Prostate gland (tissue), 2 donors: ENCODE results near the gene ZNF423. TPM values are rescaled to one million over a fixed set of nuclear protein-coding genes. Genes with fewer than 3 reads are reported as not detected.

ENCODE experiments used
- DNase-seq: peaks from one replicate; pipeline ENCODE4 v3.0.0-alpha.2; 2019; ENCODE audit warnings: low spot score
- H3K27ac ChIP-seq, 2 donors: fragments of 200-600 bp; sonication (generic); 2 replicates each; pipeline ENCODE4 v1.5.1; 2017 to 2019
- H3K27me3 ChIP-seq: fragments of 200-600 bp; sonication (generic); replicated peaks from 2 replicates; pipeline ENCODE4 v1.5.1; 2019; ENCODE audit not compliant: insufficient read depth
- H3K36me3 ChIP-seq, 2 donors: fragments of 200-600 bp; sonication (generic); 1 replicate in 1 of 2; 2 replicates in 1 of 2; pipeline versions ENCODE4 v1.5.1 to v1.8.1; 2017 to 2019
- H3K4me1 ChIP-seq: fragments of 200-600 bp; sonication (generic); replicated peaks from 2 replicates; pipeline ENCODE4 v1.5.1; 2019
- H3K4me3 ChIP-seq, 2 donors: fragments of 200-600 bp; sonication (generic); 2 replicates each; pipeline ENCODE4 v1.5.1; 2017 to 2019
- H3K9me3 ChIP-seq: fragments of 200-600 bp; sonication (generic); 2 replicates; pipeline ENCODE4 v1.5.1; 2017
- CTCF ChIP-seq, 4 experiments: fragments of 200-600 bp in 2 of 4; fragments of 450-650 bp in 2 of 4; sonication (generic) in 2 of 4; IDR thresholded peaks; 1 replicate in 3 of 4; 2 replicates in 1 of 4; pipeline ENCODE4 v1.5.1; 2016 to 2019; ENCODE audit warnings: antibody characterized with exemption in 4 of 4, mild to moderate bottlenecking in 2 of 4, moderate library complexity in 2 of 4
- POLR2A ChIP-seq: fragments of 450-650 bp; IDR thresholded peaks from one replicate; pipeline ENCODE4 v1.6.1; 2016; ENCODE audit warnings: antibody characterized with exemption, mild to moderate bottlenecking
- POLR2AphosphoS5 ChIP-seq: sonication (generic); formaldehyde crosslinking; IDR thresholded peaks from one replicate; pipeline ENCODE4 v1.6.1; 2017; ENCODE audit warnings: antibody characterized with exemption
- WGBS: methylation state at CpG from one replicate; pipeline ENCODE4 v1.1.5; 2018; 5-methylcytosine and 5-hydroxymethylcytosine counted together
- intact Hi-C: fragments of 100-400 bp; cut with DNase I; formaldehyde crosslinking; loops from one replicate; pipeline ENCODE4 v1.14.2; 2022
- total RNA-seq, 2 donors: library from RNA; depleted of rRNA; stranded (reverse); fragments of >200 nt; gene quantifications; one replicate each; pipeline ENCODE4 v1.1.0, GENCODE V29; 2016

Gene ZNF423
- total RNA-seq, 2 donors from 2014 or later = 6.1 to 22.7 TPM

GRCh38 chr16:49637933-49638672, 217.8 kb downstream of the ZNF423 start:
- 91% methylated on average over 29 of the region's 42 CpGs for WGBS
- Histone ChIP-seq H3K36me3 (no peaks in the 10 kb centered on the region), H3K27me3 (no peaks in the 10 kb centered on the region), H3K27ac (no peak overlapping the region), H3K9me3 (no peaks in the 10 kb centered on the region), H3K4me1 (no peaks in the 10 kb centered on the region), H3K4me3 (no peak overlapping the region)
- intact Hi-C loops = no loop called here
- no peak for TF ChIP-seq POLR2A
- no peak for TF ChIP-seq POLR2AphosphoS5
- no peak for TF ChIP-seq CTCF (IDR thresholded peaks at IDR 0.05)
- DNase-seq = no peak

DNA sequence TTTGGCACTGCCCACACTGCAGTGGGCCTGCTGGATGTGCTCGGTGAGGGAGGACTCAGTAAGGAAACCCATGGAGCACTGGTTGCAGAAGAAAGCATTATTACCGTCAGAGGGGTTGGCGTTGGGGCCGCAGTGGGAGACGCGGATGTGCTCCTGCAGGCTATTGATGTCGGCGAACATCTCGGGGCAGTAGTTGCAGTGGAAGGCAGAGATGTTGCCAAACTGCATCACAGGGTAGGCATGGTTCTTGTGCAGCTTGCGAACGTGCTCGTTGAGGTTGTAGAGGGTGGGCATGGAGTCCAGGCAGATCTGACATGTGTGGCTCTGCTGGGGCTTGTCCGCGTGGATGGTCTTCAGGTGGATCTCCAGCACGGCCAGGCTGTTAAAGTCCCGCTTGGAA, 218.4 kb downstream of the ZNF423 start:
- TF ChIP-seq CTCF (IDR thresholded peaks at IDR 0.05) (no peak), POLR2A (no peak), POLR2AphosphoS5 (no peak)
- no peaks in the 10 kb centered on the region for H3K9me3 ChIP-seq
- H3K27me3 ChIP-seq = no peaks in the 10 kb centered on the region
- no peak overlapping the region for H3K27ac ChIP-seq
- WGBS = 94% methylated on average over 16 of the region's 16 CpGs
- intact Hi-C loops = no loop called here
- H3K4me1 ChIP-seq = no peaks in the 10 kb centered on the region
- no peaks in the 10 kb centered on the region for H3K36me3 ChIP-seq
- no peak overlapping the region for H3K4me3 ChIP-seq
- no peak for DNase-seq

- no peak for TF ChIP-seq POLR2AphosphoS5
- TF ChIP-seq POLR2A = no peak
- TF ChIP-seq CTCF (IDR thresholded peaks at IDR 0.05) = no peak
- Histone ChIP-seq H3K4me1 (no peaks in the 10 kb centered on the region), H3K27ac (no peak overlapping the region), H3K4me3 (no peak overlapping the region), H3K9me3 (no peaks in the 10 kb centered on the region), H3K27me3 (no peaks in the 10 kb centered on the region), H3K36me3 (no peaks in the 10 kb centered on the region)
- WGBS = 94% methylated on average over 14 of the region's 14 CpGs
- intact Hi-C loops = no loop called here
- no peak for DNase-seq
These were observed 219.3 kb downstream of the ZNF423 start for GRCh38 chr16:49636608-49637007.

DNA sequence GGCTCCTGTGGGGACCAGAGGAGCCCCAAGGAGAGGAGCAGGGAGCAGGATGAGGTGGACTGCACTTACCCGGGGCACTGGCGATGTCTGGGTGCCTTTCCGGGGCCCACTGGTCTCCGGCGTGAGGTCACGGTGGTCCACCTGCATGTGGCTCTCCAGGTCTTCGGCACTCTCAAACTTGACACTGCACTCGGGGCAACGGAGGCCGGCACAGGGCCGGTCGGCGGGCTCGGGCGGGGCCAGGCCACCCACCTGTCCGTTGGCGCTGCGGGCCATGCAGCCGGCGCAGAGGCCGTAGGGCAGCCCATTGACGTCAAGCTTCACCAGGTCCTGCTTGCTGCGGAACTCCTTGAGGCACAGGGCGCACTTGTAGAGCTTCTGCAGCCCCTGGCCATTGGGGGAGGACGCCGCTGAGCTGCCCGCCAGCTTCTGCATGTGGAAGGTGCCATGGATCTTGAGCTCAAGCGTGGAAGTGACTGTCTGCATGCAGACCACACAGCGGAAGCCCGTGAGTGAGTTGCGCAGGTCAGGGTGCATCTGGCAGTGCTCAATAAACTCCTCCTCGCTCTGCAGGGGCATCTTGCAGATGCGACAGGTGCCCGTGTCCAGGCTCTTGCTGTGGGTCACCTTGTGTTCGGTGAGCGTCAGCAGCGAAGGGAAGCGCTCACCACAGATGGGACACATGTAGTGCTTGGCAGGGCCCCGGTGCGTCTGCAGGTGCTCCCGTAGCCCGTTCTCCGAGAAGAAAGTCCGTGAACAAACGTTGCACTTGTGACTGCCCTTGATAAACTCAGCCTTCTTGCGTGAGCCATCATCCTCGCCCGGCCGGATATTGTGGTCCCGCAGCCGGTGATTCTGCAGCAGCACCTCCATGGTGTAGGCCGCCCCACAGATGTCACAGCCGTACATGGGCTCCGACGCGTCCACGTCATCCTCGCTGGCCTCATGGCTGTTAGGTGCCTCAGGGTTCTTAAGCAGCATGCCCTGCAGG, 220.0 kb downstream of the ZNF423 start:
- Histone ChIP-seq H3K9me3 (no peaks in the 10 kb centered on the region), H3K4me1 (no peaks in the 10 kb centered on the region), H3K27ac (no peak overlapping the region), H3K4me3 (no peak overlapping the region), H3K36me3 (no peaks in the 10 kb centered on the region), H3K27me3 (no peaks in the 10 kb centered on the region)
- TF ChIP-seq POLR2A (no peak), POLR2AphosphoS5 (no peak), CTCF (IDR thresholded peaks at IDR 0.05) (no peak)
- WGBS = 97% methylated on average over 58 of the region's 58 CpGs
- no peak for DNase-seq
- intact Hi-C loops = no loop called here
